Thymus (tissue), 11 donors: ENCODE measurements around the gene THEMIS. TPM values are rescaled to one million over a fixed set of nuclear protein-coding genes. Genes with fewer than 3 reads are reported as not detected.
A peak's percentile ranks its signal among the peaks of the same experiment; 100 is the strongest.
"Not testable (repeated sequence)": the region's sequence is repeated elsewhere in the genome, so short reads cannot be mapped to it uniquely, and the experiment has no call there.

Experiments
- DNase-seq, 9 donors: peaks; one replicate each; pipeline ENCODE4 v3.0.0-alpha.2; 2013; ENCODE audit warnings: low spot score in 9 of 9, low read depth in 6 of 9, missing footprints in 1 of 9
- H3K27ac ChIP-seq, 2 donors: one replicate each; pipeline ENCODE4 v1.5.1; 2013; ENCODE audit warnings: control low read depth in 1 of 2, low read depth in 1 of 2, low read length in 1 of 2, mild to moderate bottlenecking in 1 of 2, moderate library complexity in 1 of 2
- H3K27me3 ChIP-seq, 2 donors: one replicate each; pipeline ENCODE4 v1.5.1; 2013; ENCODE audit warnings: low read length in 1 of 2; ENCODE audit not compliant: control insufficient read depth in 2 of 2, insufficient read depth in 1 of 2
- H3K36me3 ChIP-seq, 2 donors: one replicate each; pipeline ENCODE4 v1.5.1; 2013; ENCODE audit warnings: low read length in 1 of 2, mild to moderate bottlenecking in 1 of 2, moderate library complexity in 1 of 2; ENCODE audit not compliant: control insufficient read depth in 2 of 2, insufficient read depth in 2 of 2
- H3K4me1 ChIP-seq, 2 donors: one replicate each; pipeline ENCODE4 v1.5.1; 2013; ENCODE audit warnings: low read length in 2 of 2; ENCODE audit not compliant: control insufficient read depth in 2 of 2, insufficient read depth in 2 of 2
- H3K4me3 ChIP-seq, 2 donors: one replicate each; pipeline ENCODE4 v1.5.1; 2013; ENCODE audit warnings: low read length in 2 of 2, control low read depth in 1 of 2, mild to moderate bottlenecking in 1 of 2
- H3K9me3 ChIP-seq, 2 donors: one replicate each; pipeline ENCODE4 v1.5.1; 2013; ENCODE audit warnings: low read length in 1 of 2, mild to moderate bottlenecking in 1 of 2; ENCODE audit not compliant: control insufficient read depth in 2 of 2, insufficient read depth in 1 of 2
- WGBS: extraction: QIAGEN DNeasy Blood & Tissue Kit; methylation state at CpG from one replicate; pipeline ENCODE4 v1.1.7; 2013; 5-methylcytosine and 5-hydroxymethylcytosine counted together
- polyA plus RNA-seq: library from polyadenylated mRNA; stranded (reverse); fragments of 200-250 nt; gene quantifications from one replicate; pipeline ENCODE4 v1.2.3, GENCODE V29; 2013
- total RNA-seq: library from RNA; stranded (reverse); fragments of 120-200 nt; gene quantifications from one replicate; pipeline ENCODE4 v1.2.4, GENCODE V29; 2013
- donor health status: healthy.

THEMIS gene
- total and polyA plus RNA-seq, 2 donors = 17.2 to 71.3 TPM

DNA sequence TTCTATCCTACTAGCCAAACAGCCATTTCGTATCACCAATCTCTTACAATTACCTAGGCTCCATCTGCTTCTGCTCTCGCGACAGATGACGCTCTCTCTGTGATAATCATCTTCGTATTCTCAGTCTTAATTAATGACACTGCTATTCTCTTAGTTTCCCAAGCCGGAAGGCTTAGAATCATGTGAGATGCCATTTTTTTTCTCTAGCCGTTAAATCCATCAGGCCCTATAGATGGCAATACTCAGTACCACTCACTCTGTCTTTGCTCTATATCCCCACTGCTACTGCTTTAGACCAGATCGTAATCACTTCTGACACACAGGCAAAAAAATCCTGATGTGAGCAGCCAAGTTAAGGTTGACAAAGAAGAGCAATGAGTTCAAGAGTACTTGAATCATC, 2.1 kb upstream of the THEMIS start:
- WGBS = 96% methylated on average over 8 of the region's 8 CpGs
- H3K4me3 ChIP-seq = no peak overlapping the region
- H3K9me3 ChIP-seq = no peaks in the 10 kb centered on the region
- H3K27me3 ChIP-seq = no peaks in the 10 kb centered on the region
- no peak for DNase-seq
- H3K27ac ChIP-seq = no peak overlapping the region
- H3K4me1 ChIP-seq = peaks cover 7 to 26% of the 10 kb centered on the region in 2 donors
- no peaks in the 10 kb centered on the region for H3K36me3 ChIP-seq

GRCh38 chr6:127897484-127897883, 3.4 kb downstream of the THEMIS start:
- 50% methylated on average over 2 of the region's 2 CpGs for WGBS
- peak overlapping the region; percentile 47 to 84 for H3K4me3 ChIP-seq
- H3K4me1 ChIP-seq = peaks cover 8 to 19% of the 10 kb centered on the region in 2 donors
- H3K27ac ChIP-seq = no peak overlapping the region
- DNase-seq = peak in 1 of 9 donors; percentile 55
- H3K36me3 ChIP-seq = no peaks in the 10 kb centered on the region
- no peaks in the 10 kb centered on the region for H3K9me3 ChIP-seq
- H3K27me3 ChIP-seq = no peaks in the 10 kb centered on the region

GRCh38 chr6:127894051-127894450, 6.8 kb downstream of the THEMIS start:
- Histone ChIP-seq H3K4me1 (peaks cover 11 to 13% of the 10 kb centered on the region in 2 donors), H3K4me3 (peak overlapping the region in 1 of 2 donors; percentile 0), H3K9me3 (no peaks in the 10 kb centered on the region), H3K27ac (no peak overlapping the region), H3K36me3 (peaks cover 11 to 21% of the 10 kb centered on the region in 2 donors), H3K27me3 (no peaks in the 10 kb centered on the region)
- 5% methylated on average over 1 of the region's 1 CpG for WGBS
- peak in 2 of 9 donors; percentile 21 to 51 for DNase-seq

GRCh38 chr6:127893541-127893940, 7.3 kb downstream of the THEMIS start:
- Histone ChIP-seq H3K27ac (peak overlapping the region in 1 of 2 donors; percentile 65), H3K36me3 (peaks cover 11 to 21% of the 10 kb centered on the region in 2 donors), H3K27me3 (no peaks in the 10 kb centered on the region), H3K4me3 (peak overlapping the region; percentile 0 to 15), H3K4me1 (peaks cover 11 to 13% of the 10 kb centered on the region in 2 donors), H3K9me3 (no peaks in the 10 kb centered on the region)
- DNase-seq = no peak
- WGBS = 76% methylated on average over 6 of the region's 6 CpGs

- Histone ChIP-seq H3K36me3 (peaks cover 11 to 24% of the 10 kb centered on the region in 2 donors), H3K4me3 (no peak overlapping the region), H3K4me1 (peaks cover 11 to 13% of the 10 kb centered on the region in 2 donors), H3K9me3 (no peaks in the 10 kb centered on the region), H3K27me3 (no peaks in the 10 kb centered on the region), H3K27ac (peak overlapping the region in 1 of 2 donors; percentile 25)
- 95% methylated on average over 3 of the region's 3 CpGs for WGBS
- no peak for DNase-seq
Measured at GRCh38 chr6:127891731-127892326, 9.0 kb downstream of the THEMIS start.

- H3K4me1 ChIP-seq = peaks cover 6 to 15% of the 10 kb centered on the region in 2 donors
- DNase-seq = no peak
- H3K36me3 ChIP-seq = peaks cover 5 to 39% of the 10 kb centered on the region in 2 donors
- H3K4me3 ChIP-seq = no peak overlapping the region
- no peak overlapping the region for H3K27ac ChIP-seq
- no peaks in the 10 kb centered on the region for H3K9me3 ChIP-seq
- 97% methylated on average over 3 of the region's 3 CpGs for WGBS
- no peaks in the 10 kb centered on the region for H3K27me3 ChIP-seq
Measured at GRCh38 chr6:127886603-127887002, 14.3 kb downstream of the THEMIS start.

GRCh38 chr6:127884134-127884533, 16.7 kb downstream of the THEMIS start:
- H3K36me3 ChIP-seq = peaks cover 0 to 24% of the 10 kb centered on the region in 2 donors
- no peak for DNase-seq
- peak overlapping the region in 1 of 2 donors; percentile 19 for H3K27ac ChIP-seq
- H3K4me3 ChIP-seq = no peak overlapping the region
- H3K27me3 ChIP-seq = no peaks in the 10 kb centered on the region
- no peaks in the 10 kb centered on the region for H3K9me3 ChIP-seq
- H3K4me1 ChIP-seq = peaks cover 8 to 17% of the 10 kb centered on the region in 2 donors

DNA sequence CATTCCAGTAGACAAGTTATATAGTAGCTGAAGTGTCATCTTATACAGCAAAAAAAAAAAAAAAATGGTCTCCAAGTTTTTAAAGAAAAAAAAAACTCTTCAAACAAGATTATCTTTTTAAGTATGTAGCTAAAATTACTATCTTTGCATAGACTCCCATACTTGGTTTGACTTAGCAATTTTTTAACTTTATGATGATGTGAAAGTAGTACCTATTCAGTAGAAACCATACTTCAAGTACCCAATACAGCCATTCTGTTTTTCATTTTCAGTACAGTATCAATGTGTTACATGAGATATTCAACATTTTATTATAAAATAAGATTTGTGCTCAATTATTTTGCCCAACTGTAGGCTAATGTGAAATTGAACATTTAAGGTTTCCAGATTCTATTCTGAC, 18.9 kb downstream of the THEMIS start:
- Histone ChIP-seq H3K4me1 (peaks cover 12 to 28% of the 10 kb centered on the region in 2 donors), H3K36me3 (peaks cover 0 to 20% of the 10 kb centered on the region in 2 donors)
- H3K4me3 ChIP-seq, H3K27ac ChIP-seq, H3K27me3 ChIP-seq, H3K9me3 ChIP-seq, DNase-seq: not testable (repeated sequence)

- Histone ChIP-seq H3K36me3 (peaks cover 0 to 17% of the 10 kb centered on the region in 2 donors), H3K27me3 (no peaks in the 10 kb centered on the region)
- peak in 2 of 9 donors; percentile 55 to 83 for DNase-seq
Measured at GRCh38 chr6:127880429-127880828, 20.4 kb downstream of the THEMIS start.

More at GRCh38 chr6:127880429-127880828, 20.4 kb downstream of the THEMIS start:
- peaks cover 12 to 28% of the 10 kb centered on the region in 2 donors for H3K4me1 ChIP-seq
- H3K9me3 ChIP-seq = no peaks in the 10 kb centered on the region
- peak overlapping the region; percentile 18 to 47 for H3K4me3 ChIP-seq
- peak overlapping the region in 1 of 2 donors; percentile 82 for H3K27ac ChIP-seq
